ENCODE data around the gene TMEM109. TPM values are rescaled to one million over a fixed set of nuclear protein-coding genes. Genes with fewer than 3 reads are reported as not detected.

The TMEM109 gene
- total and polyA plus RNA-seq, 2 of the 13 experiments (the other 11 are each of a cell fraction or from before 2014, with no cell fraction given), result 7.7 to 18.0 TPM

GRCh38 chr11:60950024-60950423 lies 36.1 kb downstream of the TMEM109 start:
- no TSS peak for BruUV-seq (replicated peaks)
- FAIRE-seq, result no peak

More at GRCh38 chr11:60950024-60950423, 36.1 kb downstream of the TMEM109 start:
- WGBS (ENCODE audit: low lambda C conversion rate), result 48% methylated on average over 4 of the region's 6 CpGs
- DNase-seq (ENCODE audit: low spot score) (no peak), ATAC-seq (no peak)
- Histone ChIP-seq H3K79me2 (ENCODE audit: insufficient read depth, low read length) (no peaks in the 10 kb centered on the region), H4K20me1 (ENCODE audit: insufficient read depth, low read length) (no peaks in the 10 kb centered on the region), H3K9me3 (ENCODE audit: low read length) (no peaks in the 10 kb centered on the region), H3K4me1 (ENCODE audit: insufficient read depth, low read length) (no peaks in the 10 kb centered on the region), H3K4me2 (ENCODE audit: low read depth, low read length) (no peak overlapping the region), H3K36me3 (replicated peaks in 1 of 2; ENCODE audit: control insufficient read depth in 1 of 2, insufficient read depth in 2 of 2, low read length in 2 of 2) (no peaks in the 10 kb centered on the region), H3K9ac (ENCODE audit: insufficient read depth, low read depth, low read length) (no peak overlapping the region), H3K27ac (ENCODE audit: extremely low read length, insufficient read depth, low read length) (no peak overlapping the region), H2AFZ (ENCODE audit: low read length) (no peak overlapping the region), H3K27me3 (ENCODE audit: control insufficient read depth in 1 of 2, insufficient read depth in 2 of 2, low read length in 2 of 2) (peaks cover 0 to 15% of the 10 kb centered on the region in 2 experiments; a peak in 2 of 5 replicates), H3K4me3 (replicated peaks in 1 of 3; ENCODE audit: insufficient read depth in 1 of 3, low read depth in 2 of 3, low read length in 3 of 3) (no peak overlapping the region)
- intact Hi-C loops (cut with micrococcal nuclease; ENCODE audit: unreplicated experiment), result no loop called here
- POLR2A ChIA-PET, result no interaction called here
- no peak for TF ChIP-seq ZC3H13 (CRISPR knock-in tag; IDR thresholded peaks at IDR 0.05)
- no peak for TF ChIP-seq KDM2A (CRISPR knock-in tag; IDR thresholded peaks at IDR 0.05; ENCODE audit: borderline replicate concordance, low read depth)
- no peak for TF ChIP-seq BRCA1 (CRISPR knock-in tag; IDR thresholded peaks at IDR 0.05)
- TF ChIP-seq HIVEP1 (CRISPR knock-in tag; IDR thresholded peaks at IDR 0.05), result no peak
- no peak for TF ChIP-seq ZNF598 (CRISPR knock-in tag; IDR thresholded peaks at IDR 0.05; ENCODE audit: borderline replicate concordance)
- no peak for TF ChIP-seq ATF7-NPFF (CRISPR knock-in tag; IDR thresholded peaks at IDR 0.05; ENCODE audit: low read depth)
- TF ChIP-seq TBL1XR1 (IDR thresholded peaks at IDR 0.05; ENCODE audit: borderline replicate concordance, low read length, partially characterized antibody), result no peak
- TF ChIP-seq ZNF512B (CRISPR knock-in tag; IDR thresholded peaks at IDR 0.05; ENCODE audit: borderline replicate concordance), result no peak
- TF ChIP-seq ZNF234 (CRISPR knock-in tag; conservative IDR thresholded peaks at IDR 0.05), result no peak
- no peak for TF ChIP-seq ZBTB37 (CRISPR knock-in tag; IDR thresholded peaks at IDR 0.05)
- CTCF ChIA-PET (ENCODE audit: low intra/inter-chr PET ratio, low total read pairs), result no interaction called here
- in situ Hi-C loops (cut with HindIII; ENCODE audit: extremely low pct_ligation_motif_present, low pct_unique_long_range_greater_than_20kb), result no loop called here
